ENCODE measurements around the gene GPR87.

GRCh38 chr3:151301787-151302186 lies 14.8 kb downstream of the GPR87 start:
- TF ChIP-seq, protein P1, sequence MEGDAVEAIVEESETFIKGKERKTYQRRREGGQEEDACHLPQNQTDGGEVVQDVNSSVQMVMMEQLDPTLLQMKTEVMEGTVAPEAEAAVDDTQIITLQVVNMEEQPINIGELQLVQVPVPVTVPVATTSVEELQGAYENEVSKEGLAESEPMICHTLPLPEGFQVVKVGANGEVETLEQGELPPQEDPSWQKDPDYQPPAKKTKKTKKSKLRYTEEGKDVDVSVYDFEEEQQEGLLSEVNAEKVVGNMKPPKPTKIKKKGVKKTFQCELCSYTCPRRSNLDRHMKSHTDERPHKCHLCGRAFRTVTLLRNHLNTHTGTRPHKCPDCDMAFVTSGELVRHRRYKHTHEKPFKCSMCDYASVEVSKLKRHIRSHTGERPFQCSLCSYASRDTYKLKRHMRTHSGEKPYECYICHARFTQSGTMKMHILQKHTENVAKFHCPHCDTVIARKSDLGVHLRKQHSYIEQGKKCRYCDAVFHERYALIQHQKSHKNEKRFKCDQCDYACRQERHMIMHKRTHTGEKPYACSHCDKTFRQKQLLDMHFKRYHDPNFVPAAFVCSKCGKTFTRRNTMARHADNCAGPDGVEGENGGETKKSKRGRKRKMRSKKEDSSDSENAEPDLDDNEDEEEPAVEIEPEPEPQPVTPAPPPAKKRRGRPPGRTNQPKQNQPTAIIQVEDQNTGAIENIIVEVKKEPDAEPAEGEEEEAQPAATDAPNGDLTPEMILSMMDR (conservative IDR thresholded peaks at IDR 0.05; ENCODE audit: low read depth, low read length): no peak
- TF ChIP-seq EZH2 (IDR thresholded peaks at IDR 0.05; ENCODE audit: borderline replicate concordance, low read depth, low read length, poor library complexity, severe bottlenecking): no peak
